MM.1S (cell line): ENCODE data around the gene CDH16.

ENCODE experiments used
- DNase-seq: peaks from one replicate; pipeline ENCODE4 v3.0.0-alpha.2; 2015
- H2AFZ ChIP-seq: fragments of 300-600 bp; sonication (generic); 2 replicates; pipeline ENCODE4 v1.6.0; 2016; ENCODE audit warnings: antibody characterized with exemption, low read length
- H3F3A ChIP-seq: fragments of 300-600 bp; sonication (generic); 2 replicates; pipeline ENCODE4 v1.6.1; 2016; ENCODE audit warnings: mild to moderate bottlenecking, antibody characterized with exemption, low read length, moderate library complexity, mixed read lengths; ENCODE audit not compliant: insufficient read depth
- H3K27ac ChIP-seq: fragments of 300-600 bp; sonication (generic); 2 replicates; pipeline ENCODE4 v1.5.1; 2016; ENCODE audit warnings: mild to moderate bottlenecking, low read length
- H3K27me3 ChIP-seq: fragments of 300-600 bp; sonication (generic); replicated peaks from 2 replicates; pipeline ENCODE4 v1.6.0; 2016; ENCODE audit warnings: low read length; ENCODE audit not compliant: insufficient read depth
- H3K36me3 ChIP-seq: fragments of 300-600 bp; sonication (generic); replicated peaks from 2 replicates; pipeline ENCODE4 v1.6.1; 2016; ENCODE audit warnings: mild to moderate bottlenecking, low read length, mixed read lengths; ENCODE audit not compliant: insufficient read depth
- H3K4me1 ChIP-seq: fragments of 300-600 bp; sonication (generic); 2 replicates; pipeline ENCODE4 v1.6.1; 2016; ENCODE audit warnings: low read length, mixed read lengths
- H3K4me2 ChIP-seq: fragments of 300-600 bp; sonication (generic); 2 replicates; pipeline ENCODE4 v1.6.0; 2016; ENCODE audit warnings: low read depth, low read length
- H3K4me3 ChIP-seq: fragments of 300-600 bp; sonication (generic); 2 replicates; pipeline ENCODE4 v1.5.1; 2016; ENCODE audit warnings: low read length, mixed read lengths
- H3K79me2 ChIP-seq: fragments of 300-600 bp; sonication (generic); 2 replicates; pipeline ENCODE4 v1.6.1; 2016; ENCODE audit warnings: mixed run types, low read length, mixed read lengths
- H3K9ac ChIP-seq: fragments of 300-600 bp; sonication (generic); 2 replicates; pipeline ENCODE4 v1.6.1; 2016; ENCODE audit warnings: low read length, mixed read lengths
- H3K9me2 ChIP-seq: fragments of 300-600 bp; sonication (generic); replicated peaks from 2 replicates; pipeline ENCODE4 v1.6.1; 2016; ENCODE audit warnings: mild to moderate bottlenecking, low read length, mixed read lengths; ENCODE audit not compliant: insufficient read depth
- H3K9me3 ChIP-seq: fragments of 300-600 bp; sonication (generic); replicated peaks from 2 replicates; pipeline ENCODE4 v1.6.1; 2016; ENCODE audit warnings: mild to moderate bottlenecking, low read length, mixed read lengths; ENCODE audit not compliant: insufficient read depth
- H4K20me1 ChIP-seq: fragments of 300-600 bp; sonication (generic); 2 replicates; pipeline ENCODE4 v1.6.1; 2016; ENCODE audit warnings: mild to moderate bottlenecking, low read length, moderate library complexity, mixed read lengths; ENCODE audit not compliant: insufficient read depth
- CTCF ChIP-seq: fragments of 300-600 bp; sonication (generic); IDR thresholded peaks from 2 replicates; pipeline ENCODE4 v1.5.1; 2016; ENCODE audit warnings: antibody characterized with exemption, low read length, mixed read lengths
- EZH2 ChIP-seq: fragments of 300-600 bp; sonication (generic); optimal IDR thresholded peaks from 2 replicates; pipeline ENCODE3; 2017; ENCODE audit warnings: low read depth, mild to moderate bottlenecking, antibody characterized with exemption, low read length, mixed read lengths
- EZH2phosphoT487 ChIP-seq: fragments of 300-600 bp; sonication (generic); IDR thresholded peaks from 2 replicates; pipeline ENCODE4 v1.6.1; 2018; ENCODE audit warnings: antibody characterized with exemption, low read length

CDH16 gene

GRCh38 chr16:66931665-66932064, 13.0 kb upstream of the CDH16 start:
- no peak overlapping the region for H3K4me2 ChIP-seq
- no peak overlapping the region for H3K27ac ChIP-seq
- no peaks in the 10 kb centered on the region for H3K36me3 ChIP-seq
- H4K20me1 ChIP-seq = no peaks in the 10 kb centered on the region
- H3K9me2 ChIP-seq = no peaks in the 10 kb centered on the region
- H3K9ac ChIP-seq = no peak overlapping the region
- H2AFZ ChIP-seq = no peak overlapping the region
- H3K4me3 ChIP-seq = no peak overlapping the region
- 0 out of 2 replicates have a peak, but pooled peaks cover 4% of the 10 kb centered on the region for H3K4me1 ChIP-seq
- no peaks in the 10 kb centered on the region for H3K9me3 ChIP-seq
- no peak for TF ChIP-seq CTCF
- no peak for TF ChIP-seq EZH2phosphoT487
- no peak for TF ChIP-seq EZH2
- H3F3A ChIP-seq = no peaks in the 10 kb centered on the region; the same call in 1 of the 2 replicates
- no peaks in the 10 kb centered on the region for H3K27me3 ChIP-seq
- DNase-seq = no peak
- peaks cover 41% of the 10 kb centered on the region for H3K79me2 ChIP-seq

GRCh38 chr16:66930189-66930588, 11.5 kb upstream of the CDH16 start:
- Histone ChIP-seq H3K4me2 (no peak overlapping the region), H3K9me3 (no peaks in the 10 kb centered on the region), H3K4me3 (no peak overlapping the region), H3K4me1 (0 out of 2 replicates have a peak, but pooled peaks cover 4% of the 10 kb centered on the region), H3K27me3 (peaks cover 5% of the 10 kb centered on the region), H3K9ac (no peak overlapping the region), H3K9me2 (no peaks in the 10 kb centered on the region), H2AFZ (no peak overlapping the region), H3K36me3 (no peaks in the 10 kb centered on the region), H3F3A (no peaks in the 10 kb centered on the region; the same call in 1 of the 2 replicates), H3K27ac (no peak overlapping the region), H3K79me2 (peaks cover 28% of the 10 kb centered on the region), H4K20me1 (no peaks in the 10 kb centered on the region)
- TF ChIP-seq EZH2phosphoT487 = no peak
- no peak for TF ChIP-seq EZH2
- no peak for TF ChIP-seq CTCF
- no peak for DNase-seq

- no peak overlapping the region for H3K4me2 ChIP-seq
- peaks cover 15% of the 10 kb centered on the region for H3K79me2 ChIP-seq
- peaks cover 17% of the 10 kb centered on the region for H3K27me3 ChIP-seq
- no peak overlapping the region for H2AFZ ChIP-seq
- H3K9me3 ChIP-seq = no peaks in the 10 kb centered on the region
- no peaks in the 10 kb centered on the region for H3K36me3 ChIP-seq
- no peaks in the 10 kb centered on the region for H4K20me1 ChIP-seq
- no peak overlapping the region for H3K9ac ChIP-seq
- DNase-seq = no peak
- H3K4me1 ChIP-seq = 0 out of 2 replicates have a peak, but pooled peaks cover 4% of the 10 kb centered on the region
- H3K9me2 ChIP-seq = no peaks in the 10 kb centered on the region
- peak; percentile 34 for TF ChIP-seq CTCF
- TF ChIP-seq EZH2 = no peak
- no peak overlapping the region for H3K27ac ChIP-seq
- H3K4me3 ChIP-seq = no peak overlapping the region
- no peaks in the 10 kb centered on the region; the same call in 1 of the 2 replicates for H3F3A ChIP-seq
Measured at GRCh38 chr16:66928702-66929388, 10.2 kb upstream of the CDH16 start.
